GM18511 (cell line): ENCODE results near the gene NXPH4.

Experiments
- ATAC-seq: cut with Tn5 transposase; IDR thresholded peaks from one replicate; pipeline ENCODE4 v1.9.1; 2021; ENCODE audit warnings: mild to moderate bottlenecking, moderate library complexity; ENCODE audit not compliant: unreplicated experiment

NXPH4 gene

GRCh38 chr12:57216014-57216911, at the start of gene NXPH4:
TSS of gene NXPH4 (plus strand) at chr12:57216794. CDS start at chr12:57216970, 176 bp downstream.
- peak; percentile 29 for ATAC-seq

DNA sequence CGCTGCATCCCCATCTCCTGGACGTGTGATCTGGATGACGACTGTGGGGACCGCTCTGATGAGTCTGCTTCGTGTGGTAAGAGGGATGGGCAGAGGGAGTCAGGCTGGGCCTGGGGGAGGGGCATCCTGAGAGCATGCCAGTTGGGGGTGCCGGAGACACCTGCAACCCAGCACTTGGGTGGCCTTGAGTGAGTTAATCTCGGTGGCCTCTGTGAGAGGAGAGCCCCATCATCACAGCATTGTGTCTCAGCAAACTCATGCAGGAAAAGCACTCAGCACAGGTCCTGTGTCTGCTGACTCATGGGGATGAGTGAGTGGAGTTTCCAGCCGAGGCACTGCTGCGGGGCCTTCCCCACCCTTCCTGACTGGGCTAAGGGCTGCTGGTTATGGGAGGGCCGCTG, 49.6 kb upstream of the NXPH4 start:
- no peak for ATAC-seq

DNA sequence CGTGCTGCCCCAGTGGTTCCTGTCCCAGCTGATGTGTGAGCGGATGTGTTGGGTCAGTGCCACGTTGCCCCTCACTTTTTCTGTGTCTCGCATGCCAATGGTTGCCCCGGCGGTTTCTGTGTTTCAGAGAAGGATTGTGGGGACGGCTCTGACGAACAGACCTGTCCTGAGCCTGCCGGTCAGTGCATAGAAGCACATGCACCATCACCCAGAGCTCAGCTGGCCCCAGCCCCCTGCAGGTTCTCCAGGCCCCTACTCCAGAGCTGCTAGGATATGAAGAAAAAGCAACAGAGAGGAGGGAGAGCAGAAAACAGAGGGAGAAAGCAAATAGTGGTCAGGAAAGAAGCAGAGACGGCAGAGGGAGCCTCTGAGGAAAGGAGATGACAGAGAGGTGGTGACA, 48.5 kb upstream of the NXPH4 start:
- ATAC-seq, result no peak

- ATAC-seq, result no peak
These were observed 47.4 kb upstream of the NXPH4 start for GRCh38 chr12:57169046-57169795.

GRCh38 chr12:57169969-57170368, 46.6 kb upstream of the NXPH4 start:
- no peak for ATAC-seq

- no peak for ATAC-seq
These were observed 46.2 kb upstream of the NXPH4 start for GRCh38 chr12:57170408-57170807.

DNA sequence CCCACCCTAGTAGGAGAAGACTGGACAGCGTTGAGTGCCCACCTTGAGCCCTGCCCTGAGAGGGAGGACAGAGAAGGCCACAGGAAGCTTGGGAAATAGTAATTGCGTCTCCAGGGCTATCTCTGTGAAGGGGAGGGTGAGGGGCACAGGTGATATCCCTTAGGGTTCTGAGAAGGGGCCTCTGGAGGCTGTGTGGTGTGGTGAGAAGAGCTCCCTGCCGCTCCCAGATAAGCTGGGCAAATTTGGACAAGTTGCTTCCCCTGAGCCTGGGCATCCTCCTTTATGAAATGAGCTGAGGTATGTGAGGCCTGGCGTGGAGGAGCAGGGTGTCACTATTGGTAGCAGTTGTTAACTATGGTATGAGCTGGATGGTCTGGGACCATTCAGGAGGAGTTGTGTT, 45.7 kb upstream of the NXPH4 start:
- no peak for ATAC-seq

- no peak for ATAC-seq
These were observed 44.9 kb upstream of the NXPH4 start for GRCh38 chr12:57171668-57172067.

DNA sequence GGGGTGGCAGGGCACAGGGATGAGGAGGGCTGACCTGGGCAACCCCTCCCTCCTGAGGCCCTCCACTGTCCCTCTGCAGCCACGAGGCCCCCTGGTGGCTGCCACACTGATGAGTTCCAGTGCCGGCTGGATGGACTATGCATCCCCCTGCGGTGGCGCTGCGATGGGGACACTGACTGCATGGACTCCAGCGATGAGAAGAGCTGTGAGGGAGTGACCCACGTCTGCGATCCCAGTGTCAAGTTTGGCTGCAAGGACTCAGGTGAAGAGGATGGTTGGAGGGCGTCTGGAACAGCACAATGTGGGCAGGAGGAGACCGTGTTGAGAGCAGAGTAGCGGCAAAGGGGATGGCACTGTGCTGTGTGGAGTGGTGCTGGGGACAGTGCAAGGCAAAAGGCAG, 43.5 kb upstream of the NXPH4 start:
- no peak for ATAC-seq

DNA sequence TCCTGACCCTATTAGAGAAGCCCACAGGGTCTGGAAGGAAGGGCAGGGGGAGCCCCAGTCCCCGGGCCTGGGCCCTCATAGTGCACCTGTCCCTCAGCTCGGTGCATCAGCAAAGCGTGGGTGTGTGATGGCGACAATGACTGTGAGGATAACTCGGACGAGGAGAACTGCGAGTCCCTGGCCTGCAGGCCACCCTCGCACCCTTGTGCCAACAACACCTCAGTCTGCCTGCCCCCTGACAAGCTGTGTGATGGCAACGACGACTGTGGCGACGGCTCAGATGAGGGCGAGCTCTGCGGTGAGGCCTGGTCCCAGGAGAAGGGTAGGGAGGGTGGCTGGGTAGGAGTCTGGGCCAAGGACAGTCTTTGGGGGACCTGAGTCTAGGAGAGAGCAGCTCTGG, 42.9 kb upstream of the NXPH4 start:
- ATAC-seq, result no peak

GRCh38 chr12:57175428-57176138, 41.0 kb upstream of the NXPH4 start:
- ATAC-seq, result no peak

GRCh38 chr12:57176139-57176477, 40.5 kb upstream of the NXPH4 start:
- ATAC-seq, result no peak

DNA sequence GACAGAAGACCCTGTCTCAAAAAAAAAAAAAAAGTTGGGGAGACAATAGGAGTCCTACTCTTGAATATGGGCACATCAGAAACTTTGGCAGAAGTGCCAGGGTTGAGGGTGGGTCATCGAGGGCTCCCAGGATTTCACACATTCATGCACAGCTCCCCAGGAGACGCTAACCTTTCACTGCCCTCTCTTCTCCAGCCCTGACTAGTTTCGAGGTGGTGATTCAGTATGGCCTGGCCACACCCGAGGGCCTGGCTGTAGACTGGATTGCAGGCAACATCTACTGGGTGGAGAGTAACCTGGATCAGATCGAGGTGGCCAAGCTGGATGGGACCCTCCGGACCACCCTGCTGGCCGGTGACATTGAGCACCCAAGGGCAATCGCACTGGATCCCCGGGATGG, 39.7 kb upstream of the NXPH4 start:
- ATAC-seq, result no peak

GRCh38 chr12:57177354-57177753, 39.2 kb upstream of the NXPH4 start:
- no peak for ATAC-seq

- ATAC-seq, result no peak
These were observed 38.4 kb upstream of the NXPH4 start for GRCh38 chr12:57178213-57178612.

DNA sequence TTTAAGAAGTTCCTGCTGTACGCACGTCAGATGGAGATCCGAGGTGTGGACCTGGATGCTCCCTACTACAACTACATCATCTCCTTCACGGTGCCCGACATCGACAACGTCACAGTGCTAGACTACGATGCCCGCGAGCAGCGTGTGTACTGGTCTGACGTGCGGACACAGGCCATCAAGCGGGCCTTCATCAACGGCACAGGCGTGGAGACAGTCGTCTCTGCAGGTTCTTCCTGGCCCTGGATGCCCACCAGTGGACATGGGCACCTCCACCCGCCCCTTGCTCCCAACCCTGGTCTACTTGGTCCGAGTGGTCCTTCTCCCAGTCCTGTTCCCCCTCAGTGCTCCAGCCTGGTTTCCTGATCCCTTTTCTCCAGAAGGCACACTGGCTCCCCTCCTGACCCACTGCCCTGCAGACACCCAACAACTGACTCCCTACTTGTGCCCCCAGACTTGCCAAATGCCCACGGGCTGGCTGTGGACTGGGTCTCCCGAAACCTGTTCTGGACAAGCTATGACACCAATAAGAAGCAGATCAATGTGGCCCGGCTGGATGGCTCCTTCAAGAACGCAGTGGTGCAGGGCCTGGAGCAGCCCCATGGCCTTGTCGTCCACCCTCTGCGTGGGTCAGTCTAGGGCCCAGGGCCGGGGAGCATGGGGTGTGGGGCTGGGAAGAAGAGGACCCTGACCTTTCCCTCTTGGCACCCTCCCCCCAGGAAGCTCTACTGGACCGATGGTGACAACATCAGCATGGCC, 37.1 kb upstream of the NXPH4 start:
- no peak for ATAC-seq

DNA sequence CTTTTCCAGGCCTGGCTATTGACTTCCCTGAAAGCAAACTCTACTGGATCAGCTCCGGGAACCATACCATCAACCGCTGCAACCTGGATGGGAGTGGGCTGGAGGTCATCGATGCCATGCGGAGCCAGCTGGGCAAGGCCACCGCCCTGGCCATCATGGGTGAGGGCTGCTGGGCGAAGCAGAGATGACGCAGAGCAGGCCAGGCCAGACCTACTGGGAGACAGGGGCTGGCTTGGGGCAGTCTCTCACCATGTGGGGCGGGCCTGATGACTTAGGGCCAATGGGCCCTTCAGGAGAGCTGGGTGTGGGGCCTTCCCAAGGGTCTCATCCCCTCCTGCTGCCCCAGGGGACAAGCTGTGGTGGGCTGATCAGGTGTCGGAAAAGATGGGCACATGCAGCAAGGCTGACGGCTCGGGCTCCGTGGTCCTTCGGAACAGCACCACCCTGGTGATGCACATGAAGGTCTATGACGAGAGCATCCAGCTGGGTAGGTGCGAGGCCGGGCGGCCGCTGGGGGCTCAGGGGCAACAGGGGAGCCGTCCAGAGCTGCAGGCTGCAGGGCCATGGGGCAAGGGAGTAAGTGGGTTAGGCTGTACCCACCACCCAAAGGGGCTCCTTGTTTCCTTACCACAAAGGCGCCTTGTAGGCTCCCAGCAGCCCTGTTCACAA, 36.1 kb upstream of the NXPH4 start:
- no peak for ATAC-seq

GRCh38 chr12:57181072-57181471, 35.5 kb upstream of the NXPH4 start:
- ATAC-seq, result no peak

GRCh38 chr12:57181561-57182155, 34.9 kb upstream of the NXPH4 start:
- no peak for ATAC-seq
